Smooth muscle cell (in vitro differentiated cells): ENCODE results near the gene PHLDB1. TPM values are rescaled to one million over a fixed set of nuclear protein-coding genes. Genes with fewer than 3 reads are reported as not detected.
A peak's percentile ranks its signal among the peaks of the same experiment; 100 is the strongest.

Experiments used
- DNase-seq: peaks from one replicate; lab custom pipeline; 2025; ENCODE audit not compliant: unreplicated experiment; lab: John Stamatoyannopoulos, UW
- H2AFZ ChIP-seq: fragments of 200-600 bp; sonication (generic); 2 replicates; pipeline ENCODE4 v1.6.0; 2016; ENCODE audit warnings: antibody characterized with exemption, low read depth, mild to moderate bottlenecking
- H3F3A ChIP-seq: fragments of 200-600 bp; sonication (generic); 2 replicates; pipeline ENCODE4 v1.6.0; 2017; ENCODE audit warnings: antibody characterized with exemption, low read depth
- H3K27ac ChIP-seq: fragments of 200-600 bp; sonication (generic); 2 replicates; pipeline ENCODE4 v1.5.1; 2016; ENCODE audit warnings: low read depth, mild to moderate bottlenecking
- H3K27me3 ChIP-seq: fragments of 200-600 bp; sonication (generic); 2 replicates; pipeline ENCODE4 v1.6.1; 2016; ENCODE audit warnings: low read depth, mild to moderate bottlenecking
- H3K36me3 ChIP-seq: fragments of 200-600 bp; sonication (generic); 2 replicates; pipeline ENCODE4 v1.5.1; 2016; ENCODE audit warnings: low read depth
- H3K4me1 ChIP-seq: fragments of 200-600 bp; sonication (generic); 2 replicates; pipeline ENCODE4 v1.5.1; 2016; ENCODE audit warnings: low read depth
- H3K4me2 ChIP-seq: fragments of 200-600 bp; sonication (generic); 2 replicates; pipeline ENCODE4 v1.6.0; 2016; ENCODE audit warnings: mild to moderate bottlenecking
- H3K4me3 ChIP-seq: fragments of 200-600 bp; sonication (generic); 2 replicates; pipeline ENCODE4 v1.5.1; 2016; ENCODE audit warnings: mild to moderate bottlenecking
- H3K79me2 ChIP-seq: fragments of 200-600 bp; sonication (generic); 2 replicates; pipeline ENCODE4 v1.6.0; 2016; ENCODE audit warnings: low read depth, mild to moderate bottlenecking
- H3K9ac ChIP-seq: fragments of 200-600 bp; sonication (generic); 2 replicates; pipeline ENCODE4 v1.6.0; 2016; ENCODE audit warnings: low read depth
- H3K9me3 ChIP-seq: fragments of 200-600 bp; sonication (generic); replicated peaks from 2 replicates; pipeline ENCODE4 v1.5.1; 2016; ENCODE audit warnings: low read depth
- H4K20me1 ChIP-seq: fragments of 200-600 bp; sonication (generic); 2 replicates; pipeline ENCODE4 v1.6.0; 2016; ENCODE audit warnings: low read depth
- CTCF ChIP-seq: fragments of 200-600 bp; sonication (generic); IDR thresholded peaks from 2 replicates; pipeline ENCODE4 v1.5.1; 2017; ENCODE audit warnings: borderline replicate concordance, mild to moderate bottlenecking, antibody characterized with exemption; ENCODE audit not compliant: insufficient read depth, poor library complexity, severe bottlenecking
- WGBS: methylation state at CpG from one replicate; pipeline ENCODE4 v1.1.7; 2016; ENCODE audit warnings: low lambda C conversion rate; 5-methylcytosine and 5-hydroxymethylcytosine counted together
- polyA plus RNA-seq: library from polyadenylated mRNA; unstranded; fragments of >200 nt; fragmentation: Nextera tagmentation; extraction: Ambion mirVana; gene quantifications from 2 replicates; pipeline ENCODE4 v1.2.1, GENCODE V29; 2016
- total RNA-seq: library from RNA; depleted of rRNA; stranded (reverse); fragments of >200 nt; gene quantifications from 2 replicates; pipeline ENCODE4 v1.2.3, GENCODE V29; 2014

Gene PHLDB1
- total and polyA plus RNA-seq, 2 experiments from 2014 or later = 86.0 to 89.0 TPM

GRCh38 chr11:118656563-118657165, 49.2 kb downstream of the PHLDB1 start:
- no peak for TF ChIP-seq CTCF
- Histone ChIP-seq H3K79me2 (no peaks in the 10 kb centered on the region), H3K4me2 (no peak overlapping the region), H4K20me1 (peaks cover 74% of the 10 kb centered on the region), H3K9ac (no peak overlapping the region), H3K4me3 (no peak overlapping the region), H3K4me1 (no peaks in the 10 kb centered on the region), H3K27me3 (no peaks in the 10 kb centered on the region), H3F3A (peaks cover 35% of the 10 kb centered on the region), H2AFZ (no peak overlapping the region), H3K9me3 (no peaks in the 10 kb centered on the region), H3K27ac (no peak overlapping the region), H3K36me3 (no peaks in the 10 kb centered on the region)
- DNase-seq = no peak
- WGBS = 99% methylated on average over 5 of the region's 5 CpGs

GRCh38 chr11:118657238-118657637, 49.8 kb downstream of the PHLDB1 start:
- Histone ChIP-seq H3K27me3 (no peaks in the 10 kb centered on the region), H3K79me2 (no peaks in the 10 kb centered on the region), H3K36me3 (no peaks in the 10 kb centered on the region), H3K4me3 (no peak overlapping the region), H3K27ac (no peak overlapping the region), H3K9me3 (no peaks in the 10 kb centered on the region), H2AFZ (no peak overlapping the region), H4K20me1 (peaks cover 69% of the 10 kb centered on the region), H3K9ac (no peak overlapping the region), H3F3A (peaks cover 35% of the 10 kb centered on the region), H3K4me2 (no peak overlapping the region), H3K4me1 (no peaks in the 10 kb centered on the region)
- no peak for DNase-seq
- 95% methylated on average over 2 of the region's 2 CpGs for WGBS
- no peak for TF ChIP-seq CTCF

- Histone ChIP-seq H2AFZ (no peak overlapping the region), H3K36me3 (no peaks in the 10 kb centered on the region), H3K27me3 (no peaks in the 10 kb centered on the region), H3K9me3 (no peaks in the 10 kb centered on the region), H3F3A (peaks cover 29% of the 10 kb centered on the region), H3K79me2 (no peaks in the 10 kb centered on the region), H3K27ac (peak overlapping the region; percentile 51), H3K4me2 (no peak overlapping the region), H3K9ac (no peak overlapping the region), H3K4me3 (no peak overlapping the region), H3K4me1 (no peaks in the 10 kb centered on the region), H4K20me1 (peaks cover 62% of the 10 kb centered on the region)
- 89% methylated on average over 14 of the region's 16 CpGs for WGBS
- TF ChIP-seq CTCF = no peak
- DNase-seq = no peak
Observed at GRCh38 chr11:118657709-118658428, 50.5 kb downstream of the PHLDB1 start.
